Mesothelial cell of epicardium (in vitro differentiated cells): ENCODE measurements around the gene FASN. TPM values are rescaled to one million over a fixed set of nuclear protein-coding genes. Genes with fewer than 3 reads are reported as not detected.

ENCODE experiments used
- DNase-seq, 2 experiments: peaks; one replicate each; pipeline ENCODE4 v3.0.0; 2021; ENCODE audit warnings: low spot score in 2 of 2; ENCODE audit not compliant: unreplicated experiment in 2 of 2
- H3K27ac Mint-ChIP-seq: 2 replicates; pipeline ENCODE4 v1.8.0; 2021; ENCODE audit warnings: mixed read lengths
- H3K27me3 Mint-ChIP-seq: 2 replicates; pipeline ENCODE4 v1.8.0; 2021; ENCODE audit warnings: low read depth, mixed read lengths
- H3K36me3 Mint-ChIP-seq: 2 replicates; pipeline ENCODE4 v1.8.0; 2021; ENCODE audit warnings: mixed read lengths
- H3K4me1 Mint-ChIP-seq: 2 replicates; pipeline ENCODE4 v1.8.0; 2021; ENCODE audit warnings: mixed read lengths
- H3K4me3 Mint-ChIP-seq: 2 replicates; pipeline ENCODE4 v1.8.0; 2021; ENCODE audit warnings: mild to moderate bottlenecking, moderate library complexity, mixed read lengths
- H3K9me3 Mint-ChIP-seq: 2 replicates; pipeline ENCODE4 v1.8.0; 2021; ENCODE audit warnings: mixed read lengths
- CTCF ChIP-seq: fragments of 200-600 bp; sonication (generic); IDR thresholded peaks from one replicate; pipeline ENCODE4 v1.5.0; 2021; ENCODE audit warnings: antibody characterized with exemption; ENCODE audit not compliant: unreplicated experiment
- total RNA-seq: library from RNA; stranded (reverse); gene quantifications from 3 replicates; pipeline ENCODE4 v1.2.1, GENCODE V29; 2021

The FASN gene
- total RNA-seq, 1 donor from 2014 or later: 227 TPM

GRCh38 chr17:82080789-82081464 lies 17.1 kb downstream of the FASN start:
- Mint-ChIP-seq H3K27ac (no peak overlapping the region), H3K4me1 (no peaks in the 10 kb centered on the region), H3K27me3 (no peaks in the 10 kb centered on the region), H3K9me3 (no peaks in the 10 kb centered on the region), H3K36me3 (peaks cover 5% of the 10 kb centered on the region), H3K4me3 (no peak overlapping the region)
- DNase-seq: no peak
- no peak for TF ChIP-seq CTCF

GRCh38 chr17:82080048-82080788 lies 17.8 kb downstream of the FASN start:
- no peak overlapping the region for H3K4me3 Mint-ChIP-seq

GRCh38 chr17:82079001-82079677 lies 18.9 kb downstream of the FASN start:
- Mint-ChIP-seq H3K4me3 (no peak overlapping the region), H3K27ac (no peak overlapping the region), H3K27me3 (peaks cover 4% of the 10 kb centered on the region), H3K36me3 (peaks cover 3% of the 10 kb centered on the region), H3K4me1 (no peaks in the 10 kb centered on the region), H3K9me3 (no peaks in the 10 kb centered on the region)
- TF ChIP-seq CTCF: no peak
- no peak for DNase-seq

More at GRCh38 chr17:82080048-82080788, 17.8 kb downstream of the FASN start:
- no peaks in the 10 kb centered on the region for H3K27me3 Mint-ChIP-seq
- no peaks in the 10 kb centered on the region for H3K4me1 Mint-ChIP-seq
- no peak for DNase-seq
- TF ChIP-seq CTCF: no peak
- H3K27ac Mint-ChIP-seq: no peak overlapping the region
- H3K36me3 Mint-ChIP-seq: peaks cover 5% of the 10 kb centered on the region
- H3K9me3 Mint-ChIP-seq: no peaks in the 10 kb centered on the region

GRCh38 chr17:82078433-82078832 lies 19.6 kb downstream of the FASN start:
- Mint-ChIP-seq H3K36me3 (peaks cover 3% of the 10 kb centered on the region), H3K4me3 (no peak overlapping the region), H3K27ac (no peak overlapping the region), H3K27me3 (peaks cover 10% of the 10 kb centered on the region), H3K4me1 (no peaks in the 10 kb centered on the region), H3K9me3 (peaks cover 3% of the 10 kb centered on the region)
- no peak for TF ChIP-seq CTCF
- DNase-seq: no peak

- Mint-ChIP-seq H3K4me3 (no peak overlapping the region), H3K36me3 (peaks cover 3% of the 10 kb centered on the region), H3K27me3 (peaks cover 13% of the 10 kb centered on the region), H3K9me3 (peaks cover 4% of the 10 kb centered on the region), H3K4me1 (no peaks in the 10 kb centered on the region), H3K27ac (no peak overlapping the region)
- TF ChIP-seq CTCF: no peak
- no peak for DNase-seq
Measured at GRCh38 chr17:82077617-82078358, 20.2 kb downstream of the FASN start.
